ENCODE data around the gene ARHGAP22. TPM values are rescaled to one million over a fixed set of nuclear protein-coding genes. Genes with fewer than 3 reads are reported as not detected.
A peak's percentile ranks its signal among the peaks of the same experiment; 100 is the strongest.

Gene ARHGAP22
- total RNA-seq, 2 donors from 2014 or later, result 1.8 to 5.7 TPM

- Histone ChIP-seq H3K27ac (no peak overlapping the region), H3K4me3 (no peak overlapping the region)
Observed at GRCh38 chr10:48594371-48594770, 10.5 kb downstream of the ARHGAP22 start.

GRCh38 chr10:48592346-48592745, 12.5 kb downstream of the ARHGAP22 start:
- H3K4me3 ChIP-seq, result no peak overlapping the region
- H3K27me3 ChIP-seq, result no peaks in the 10 kb centered on the region
- peaks cover 0 to 20% of the 10 kb centered on the region in 2 donors for H3K4me1 ChIP-seq
- no peaks in the 10 kb centered on the region for H3K9me3 ChIP-seq
- no peak overlapping the region for H3K27ac ChIP-seq
- DNase-seq (ENCODE audit: low spot score), result no peak
- no peaks in the 10 kb centered on the region for H3K36me3 ChIP-seq
- TF ChIP-seq, protein P1, sequence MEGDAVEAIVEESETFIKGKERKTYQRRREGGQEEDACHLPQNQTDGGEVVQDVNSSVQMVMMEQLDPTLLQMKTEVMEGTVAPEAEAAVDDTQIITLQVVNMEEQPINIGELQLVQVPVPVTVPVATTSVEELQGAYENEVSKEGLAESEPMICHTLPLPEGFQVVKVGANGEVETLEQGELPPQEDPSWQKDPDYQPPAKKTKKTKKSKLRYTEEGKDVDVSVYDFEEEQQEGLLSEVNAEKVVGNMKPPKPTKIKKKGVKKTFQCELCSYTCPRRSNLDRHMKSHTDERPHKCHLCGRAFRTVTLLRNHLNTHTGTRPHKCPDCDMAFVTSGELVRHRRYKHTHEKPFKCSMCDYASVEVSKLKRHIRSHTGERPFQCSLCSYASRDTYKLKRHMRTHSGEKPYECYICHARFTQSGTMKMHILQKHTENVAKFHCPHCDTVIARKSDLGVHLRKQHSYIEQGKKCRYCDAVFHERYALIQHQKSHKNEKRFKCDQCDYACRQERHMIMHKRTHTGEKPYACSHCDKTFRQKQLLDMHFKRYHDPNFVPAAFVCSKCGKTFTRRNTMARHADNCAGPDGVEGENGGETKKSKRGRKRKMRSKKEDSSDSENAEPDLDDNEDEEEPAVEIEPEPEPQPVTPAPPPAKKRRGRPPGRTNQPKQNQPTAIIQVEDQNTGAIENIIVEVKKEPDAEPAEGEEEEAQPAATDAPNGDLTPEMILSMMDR (IDR thresholded peaks at IDR 0.05), result no peak

More at GRCh38 chr10:48594371-48594770, 10.5 kb downstream of the ARHGAP22 start:
- DNase-seq (ENCODE audit: low spot score), result peak; percentile 44
- Histone ChIP-seq H3K27me3 (no peaks in the 10 kb centered on the region), H3K4me1 (peaks cover 0 to 7% of the 10 kb centered on the region in 2 donors), H3K36me3 (no peaks in the 10 kb centered on the region), H3K9me3 (no peaks in the 10 kb centered on the region)
- TF ChIP-seq, protein P1 (IDR thresholded peaks at IDR 0.05), result no peak

GRCh38 chr10:48590945-48591344, 13.9 kb downstream of the ARHGAP22 start:
- Histone ChIP-seq H3K27ac (no peak overlapping the region), H3K36me3 (no peaks in the 10 kb centered on the region), H3K4me1 (peaks cover 0 to 20% of the 10 kb centered on the region in 2 donors), H3K9me3 (no peaks in the 10 kb centered on the region), H3K4me3 (no peak overlapping the region), H3K27me3 (no peaks in the 10 kb centered on the region)
- TF ChIP-seq, protein P1 (IDR thresholded peaks at IDR 0.05), result no peak
- DNase-seq (ENCODE audit: low spot score), result no peak

GRCh38 chr10:48589266-48589665, 15.6 kb downstream of the ARHGAP22 start:
- peak overlapping the region; percentile 3 to 36 for H3K27ac ChIP-seq
- no peaks in the 10 kb centered on the region for H3K36me3 ChIP-seq
- no peak for DNase-seq (ENCODE audit: low spot score)

DNA sequence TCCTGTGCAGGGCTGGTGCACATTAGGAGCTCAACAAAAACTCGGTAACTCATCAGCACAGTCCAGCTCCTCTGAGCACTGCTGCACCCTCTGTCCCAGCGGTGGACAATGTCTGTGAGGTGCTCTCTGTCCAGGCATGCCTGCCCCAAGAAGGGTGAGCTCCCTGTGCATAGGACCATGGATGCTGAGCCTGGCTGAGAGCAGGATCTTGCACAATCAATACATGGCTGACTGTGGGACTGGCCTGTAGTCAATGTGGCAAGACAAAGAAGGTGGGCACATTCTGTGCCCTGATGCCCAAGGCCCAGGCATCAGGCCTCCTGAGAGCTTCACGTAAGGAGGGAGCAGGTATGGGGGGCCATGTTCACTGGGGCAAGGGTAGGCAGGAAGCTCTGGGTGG, 17.1 kb downstream of the ARHGAP22 start:
- DNase-seq (ENCODE audit: low spot score), result no peak
- Histone ChIP-seq H3K36me3 (no peaks in the 10 kb centered on the region), H3K4me3 (no peak overlapping the region), H3K9me3 (no peaks in the 10 kb centered on the region), H3K27me3 (no peaks in the 10 kb centered on the region), H3K4me1 (peaks cover 0 to 20% of the 10 kb centered on the region in 2 donors), H3K27ac (no peak overlapping the region)
- TF ChIP-seq, protein P1 (IDR thresholded peaks at IDR 0.05), result no peak

More at GRCh38 chr10:48589266-48589665, 15.6 kb downstream of the ARHGAP22 start:
- TF ChIP-seq, protein P1 (IDR thresholded peaks at IDR 0.05), result no peak
- Histone ChIP-seq H3K4me3 (no peak overlapping the region), H3K9me3 (no peaks in the 10 kb centered on the region), H3K27me3 (no peaks in the 10 kb centered on the region), H3K4me1 (peaks cover 0 to 20% of the 10 kb centered on the region in 2 donors)

DNA sequence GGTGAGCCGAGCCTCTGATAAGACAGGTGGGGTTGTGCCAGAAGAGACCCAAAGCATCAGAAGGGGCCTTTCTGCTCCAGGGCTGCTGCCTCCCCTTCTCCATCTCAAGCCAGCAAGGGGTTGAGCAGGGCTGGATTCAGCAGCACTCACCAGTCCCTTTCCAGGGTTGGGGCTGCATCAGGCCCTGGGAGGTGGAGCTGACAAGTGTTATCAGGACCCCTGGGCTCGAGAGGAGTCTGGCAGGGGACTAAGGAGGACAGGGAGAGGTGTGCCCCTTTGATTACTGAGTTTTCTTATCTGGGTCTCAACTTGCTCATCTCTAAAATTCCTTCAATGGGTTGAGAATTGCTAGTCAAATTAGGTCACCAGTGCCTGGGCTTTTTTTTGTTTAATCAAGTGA, 17.8 kb downstream of the ARHGAP22 start:
- Histone ChIP-seq H3K4me1 (peaks cover 0 to 20% of the 10 kb centered on the region in 2 donors), H3K27me3 (no peaks in the 10 kb centered on the region), H3K4me3 (no peak overlapping the region), H3K9me3 (no peaks in the 10 kb centered on the region), H3K27ac (no peak overlapping the region), H3K36me3 (no peaks in the 10 kb centered on the region)
- DNase-seq (ENCODE audit: low spot score), result no peak
- TF ChIP-seq, protein P1 (IDR thresholded peaks at IDR 0.05), result no peak

Measured in right atrium auricular region (tissue), 2 donors.